Measurements from ENCODE around the gene B4GALT5. TPM values are rescaled to one million over a fixed set of nuclear protein-coding genes. Genes with fewer than 3 reads are reported as not detected.

B4GALT5 gene
- total RNA-seq, 1 experiment from 2014 or later, result 62.4 TPM

- no peak for TF ChIP-seq ATF2 (CRISPR knock-in tag; IDR thresholded peaks at IDR 0.05; ENCODE audit: borderline replicate concordance, low read depth)
- TF ChIP-seq, protein P1, sequence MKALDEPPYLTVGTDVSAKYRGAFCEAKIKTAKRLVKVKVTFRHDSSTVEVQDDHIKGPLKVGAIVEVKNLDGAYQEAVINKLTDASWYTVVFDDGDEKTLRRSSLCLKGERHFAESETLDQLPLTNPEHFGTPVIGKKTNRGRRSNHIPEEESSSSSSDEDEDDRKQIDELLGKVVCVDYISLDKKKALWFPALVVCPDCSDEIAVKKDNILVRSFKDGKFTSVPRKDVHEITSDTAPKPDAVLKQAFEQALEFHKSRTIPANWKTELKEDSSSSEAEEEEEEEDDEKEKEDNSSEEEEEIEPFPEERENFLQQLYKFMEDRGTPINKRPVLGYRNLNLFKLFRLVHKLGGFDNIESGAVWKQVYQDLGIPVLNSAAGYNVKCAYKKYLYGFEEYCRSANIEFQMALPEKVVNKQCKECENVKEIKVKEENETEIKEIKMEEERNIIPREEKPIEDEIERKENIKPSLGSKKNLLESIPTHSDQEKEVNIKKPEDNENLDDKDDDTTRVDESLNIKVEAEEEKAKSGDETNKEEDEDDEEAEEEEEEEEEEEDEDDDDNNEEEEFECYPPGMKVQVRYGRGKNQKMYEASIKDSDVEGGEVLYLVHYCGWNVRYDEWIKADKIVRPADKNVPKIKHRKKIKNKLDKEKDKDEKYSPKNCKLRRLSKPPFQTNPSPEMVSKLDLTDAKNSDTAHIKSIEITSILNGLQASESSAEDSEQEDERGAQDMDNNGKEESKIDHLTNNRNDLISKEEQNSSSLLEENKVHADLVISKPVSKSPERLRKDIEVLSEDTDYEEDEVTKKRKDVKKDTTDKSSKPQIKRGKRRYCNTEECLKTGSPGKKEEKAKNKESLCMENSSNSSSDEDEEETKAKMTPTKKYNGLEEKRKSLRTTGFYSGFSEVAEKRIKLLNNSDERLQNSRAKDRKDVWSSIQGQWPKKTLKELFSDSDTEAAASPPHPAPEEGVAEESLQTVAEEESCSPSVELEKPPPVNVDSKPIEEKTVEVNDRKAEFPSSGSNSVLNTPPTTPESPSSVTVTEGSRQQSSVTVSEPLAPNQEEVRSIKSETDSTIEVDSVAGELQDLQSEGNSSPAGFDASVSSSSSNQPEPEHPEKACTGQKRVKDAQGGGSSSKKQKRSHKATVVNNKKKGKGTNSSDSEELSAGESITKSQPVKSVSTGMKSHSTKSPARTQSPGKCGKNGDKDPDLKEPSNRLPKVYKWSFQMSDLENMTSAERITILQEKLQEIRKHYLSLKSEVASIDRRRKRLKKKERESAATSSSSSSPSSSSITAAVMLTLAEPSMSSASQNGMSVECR (CRISPR knock-in tag; IDR thresholded peaks at IDR 0.05; ENCODE audit: borderline replicate concordance), result no peak
- no peak for TF ChIP-seq MXD4 (CRISPR knock-in tag; IDR thresholded peaks at IDR 0.05; ENCODE audit: borderline replicate concordance)
- TF ChIP-seq STAT6 (CRISPR knock-in tag; conservative IDR thresholded peaks at IDR 0.05; ENCODE audit: low read depth), result no peak
- TF ChIP-seq TP53 (CRISPR knock-in tag; IDR thresholded peaks at IDR 0.05), result no peak
- TF ChIP-seq FOXP1 (CRISPR knock-in tag; IDR thresholded peaks at IDR 0.05; ENCODE audit: borderline replicate concordance), result no peak
- no peak for TF ChIP-seq TEAD4 (CRISPR knock-in tag; IDR thresholded peaks at IDR 0.05)
- TF ChIP-seq, protein P2, sequence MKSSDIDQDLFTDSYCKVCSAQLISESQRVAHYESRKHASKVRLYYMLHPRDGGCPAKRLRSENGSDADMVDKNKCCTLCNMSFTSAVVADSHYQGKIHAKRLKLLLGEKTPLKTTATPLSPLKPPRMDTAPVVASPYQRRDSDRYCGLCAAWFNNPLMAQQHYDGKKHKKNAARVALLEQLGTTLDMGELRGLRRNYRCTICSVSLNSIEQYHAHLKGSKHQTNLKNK (CRISPR knock-in tag; IDR thresholded peaks at IDR 0.05), result no peak
- no peak for TF ChIP-seq PREB (CRISPR knock-in tag; IDR thresholded peaks at IDR 0.05; ENCODE audit: borderline replicate concordance)
- no peak for TF ChIP-seq FOXK1 (CRISPR knock-in tag; IDR thresholded peaks at IDR 0.05)
- TF ChIP-seq PRRX2 (CRISPR knock-in tag; IDR thresholded peaks at IDR 0.05), result no peak
These were observed 123.9 kb downstream of the B4GALT5 start (continued) for GRCh38 chr20:49589747-49590146.

- Mint-ChIP-seq H3K27me3 (ENCODE audit: low read depth) (no peaks in the 10 kb centered on the region; the same call in 1 of the 2 replicates), H3K27ac (no peak overlapping the region), H3K4me1 (no peaks in the 10 kb centered on the region), H3K9me3 (peaks cover 6% of the 10 kb centered on the region), H3K4me3 (no peak overlapping the region), H3K36me3 (peaks cover 4% of the 10 kb centered on the region)
- ATAC-seq (no peak), DNase-seq (ENCODE audit: low spot score) (no peak)
- TF ChIP-seq, protein P2 (CRISPR knock-in tag; IDR thresholded peaks at IDR 0.05), result no peak
- no peak for TF ChIP-seq STAT6 (CRISPR knock-in tag; conservative IDR thresholded peaks at IDR 0.05; ENCODE audit: low read depth)
- TF ChIP-seq ZBTB21 (CRISPR knock-in tag; IDR thresholded peaks at IDR 0.05; ENCODE audit: borderline replicate concordance), result no peak
- TF ChIP-seq HMGXB4 (CRISPR knock-in tag; IDR thresholded peaks at IDR 0.05), result no peak
- TF ChIP-seq, protein P3, sequence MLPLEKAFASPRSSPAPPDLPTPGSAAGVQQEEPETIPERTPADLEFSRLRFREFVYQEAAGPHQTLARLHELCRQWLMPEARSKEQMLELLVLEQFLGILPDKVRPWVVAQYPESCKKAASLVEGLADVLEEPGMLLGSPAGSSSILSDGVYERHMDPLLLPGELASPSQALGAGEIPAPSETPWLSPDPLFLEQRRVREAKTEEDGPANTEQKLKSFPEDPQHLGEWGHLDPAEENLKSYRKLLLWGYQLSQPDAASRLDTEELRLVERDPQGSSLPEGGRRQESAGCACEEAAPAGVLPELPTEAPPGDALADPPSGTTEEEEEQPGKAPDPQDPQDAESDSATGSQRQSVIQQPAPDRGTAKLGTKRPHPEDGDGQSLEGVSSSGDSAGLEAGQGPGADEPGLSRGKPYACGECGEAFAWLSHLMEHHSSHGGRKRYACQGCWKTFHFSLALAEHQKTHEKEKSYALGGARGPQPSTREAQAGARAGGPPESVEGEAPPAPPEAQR (CRISPR knock-in tag; IDR thresholded peaks at IDR 0.05), result no peak
- TF ChIP-seq EMX1 (CRISPR knock-in tag; IDR thresholded peaks at IDR 0.05), result no peak
- TF ChIP-seq, protein P4, sequence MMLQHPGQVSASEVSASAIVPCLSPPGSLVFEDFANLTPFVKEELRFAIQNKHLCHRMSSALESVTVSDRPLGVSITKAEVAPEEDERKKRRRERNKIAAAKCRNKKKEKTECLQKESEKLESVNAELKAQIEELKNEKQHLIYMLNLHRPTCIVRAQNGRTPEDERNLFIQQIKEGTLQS (CRISPR knock-in tag; conservative IDR thresholded peaks at IDR 0.05), result no peak
- ChIA-PET POLR2A (no interaction called here), CTCF (interaction anchor here (0.7 to 2.3 kb wide), 5 partner anchors 20 to 392 kb away, joined by 3 to 12 read pairs (median 6); no protein-coding TSS in a partner anchor)
These were observed 126.5 kb downstream of the B4GALT5 start for GRCh38 chr20:49587111-49587570.
